Central memory CD4-positive, alpha-beta T cell (primary cell): ENCODE data around the gene HOXA7.

Source experiments
- DNase-seq: peaks from one replicate; pipeline ENCODE4 v3.0.0; 2022

Gene HOXA7

GRCh38 chr7:27116031-27116961, 40.2 kb downstream of the HOXA7 start:
- DNase-seq, result no peak

DNA sequence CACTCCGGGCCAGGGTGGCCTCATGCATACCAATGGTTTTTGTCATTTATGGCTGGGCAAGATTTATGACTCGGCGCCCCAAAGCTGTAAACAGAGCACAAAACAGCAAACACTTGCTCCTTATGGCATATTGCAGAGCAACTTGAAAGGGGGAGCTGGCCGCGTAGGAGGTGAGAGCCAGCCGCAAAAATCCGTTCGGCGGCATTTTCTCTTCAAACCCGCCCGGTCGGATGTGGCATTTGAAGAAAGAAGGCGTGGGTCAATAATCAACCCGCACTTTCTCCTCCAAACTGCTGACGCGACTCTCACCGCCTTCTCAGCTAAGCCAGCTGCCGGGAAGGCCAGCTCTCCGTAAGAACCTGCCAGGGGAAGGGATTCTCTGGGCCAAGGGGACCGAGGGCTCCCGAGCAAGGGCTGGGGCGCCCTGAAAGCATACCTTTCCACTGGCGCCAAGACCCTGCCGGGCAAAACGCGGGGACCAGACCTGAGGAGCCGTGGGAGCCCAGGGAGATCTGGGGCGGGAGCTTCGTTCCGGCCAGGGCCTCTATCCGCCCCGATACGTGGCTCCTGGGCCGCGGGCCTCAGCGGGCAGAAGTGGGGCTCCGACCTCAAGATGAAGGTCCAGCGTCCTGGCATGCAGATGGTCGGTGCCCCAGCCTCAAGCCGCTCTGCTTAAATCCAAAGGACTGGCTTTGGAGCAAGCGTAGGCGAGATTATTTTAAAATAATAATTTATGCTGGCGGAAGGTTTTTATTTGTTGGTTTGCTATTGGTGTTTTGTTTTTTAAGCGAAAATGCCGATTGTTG, 41.1 kb downstream of the HOXA7 start:
- no peak for DNase-seq

DNA sequence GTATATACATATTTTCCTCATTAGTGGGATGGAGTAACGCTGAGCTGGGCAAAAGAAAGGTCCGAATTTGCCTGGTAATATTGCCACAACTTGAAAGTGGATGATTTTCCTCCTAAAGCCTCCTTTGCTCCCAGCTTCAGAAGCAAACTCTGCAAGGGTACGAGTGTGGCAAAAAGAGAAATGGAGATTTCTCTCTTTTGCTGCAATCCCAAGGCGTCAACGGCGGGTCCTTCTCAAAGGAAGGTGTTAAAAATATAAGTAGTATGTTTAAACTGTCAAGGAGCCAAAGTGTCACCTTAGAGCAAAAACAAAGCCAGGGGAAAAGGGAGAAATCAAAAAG, 41.6 kb downstream of the HOXA7 start:
- no peak for DNase-seq

GRCh38 chr7:27113991-27114769, 42.3 kb downstream of the HOXA7 start:
- DNase-seq, result no peak

- DNase-seq, result no peak
Observed at GRCh38 chr7:27112955-27113949, 43.2 kb downstream of the HOXA7 start.

GRCh38 chr7:27112361-27112760, 44.1 kb downstream of the HOXA7 start:
- DNase-seq, result no peak

DNA sequence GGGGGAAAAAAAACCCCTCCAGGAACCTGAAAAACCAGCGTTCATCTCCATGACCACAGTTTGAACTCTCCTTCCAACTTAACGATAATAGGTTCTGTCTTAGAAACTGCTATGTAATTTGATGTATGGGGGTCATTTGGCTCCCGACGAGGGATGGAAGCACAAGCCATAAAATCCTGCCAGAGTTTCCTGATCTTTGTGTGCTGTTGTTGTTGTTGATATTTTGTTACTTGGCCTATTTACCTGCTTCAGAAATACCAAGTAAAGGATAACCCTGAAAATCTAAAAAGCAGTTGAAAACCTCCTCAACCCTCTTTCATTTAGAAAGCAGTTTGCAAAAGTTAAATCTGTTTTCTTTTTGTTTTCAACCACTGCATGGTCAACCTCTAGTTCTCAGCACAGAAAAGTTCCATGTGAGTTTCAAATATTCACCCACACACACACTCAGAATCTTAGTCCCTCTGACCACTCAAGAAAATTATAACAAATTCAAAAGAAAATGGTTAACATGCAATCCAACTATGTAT, 44.7 kb downstream of the HOXA7 start:
- no peak for DNase-seq

DNA sequence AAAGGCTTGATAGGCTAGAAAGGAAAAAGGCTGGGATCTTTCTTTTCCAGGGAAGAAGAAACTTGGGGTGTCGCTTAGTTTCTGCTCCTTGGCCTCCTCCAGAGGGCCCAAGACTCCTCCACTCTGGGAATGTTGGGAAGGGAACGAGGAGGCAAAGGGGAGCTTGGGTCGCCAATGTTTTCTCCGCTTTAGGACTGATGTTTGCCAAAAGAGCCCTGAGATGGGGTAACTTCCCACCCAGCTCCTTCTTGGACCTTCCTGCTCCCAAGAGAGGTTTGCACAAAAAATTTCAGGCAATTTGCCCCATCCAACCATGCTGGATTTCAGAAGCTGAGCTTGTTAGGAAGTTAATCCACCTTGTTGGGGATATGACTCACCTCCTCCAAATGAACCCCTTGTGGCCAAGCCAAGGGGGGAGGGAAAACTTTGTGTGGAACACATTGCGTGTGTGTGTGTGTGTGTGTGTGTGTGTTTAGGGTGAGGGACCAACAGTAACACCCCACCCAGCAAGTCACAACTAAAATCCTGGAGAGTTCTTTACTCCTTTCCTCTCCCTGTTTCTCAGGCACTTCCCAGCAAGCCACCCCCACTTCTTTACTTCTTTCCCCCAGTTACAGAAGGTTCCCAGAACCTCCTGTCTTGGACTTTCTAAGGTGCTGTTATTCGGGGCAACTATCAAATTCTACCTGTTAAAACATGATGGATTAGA, 45.3 kb downstream of the HOXA7 start:
- no peak for DNase-seq

- no peak for DNase-seq
Observed at GRCh38 chr7:27110186-27111031, 46.1 kb downstream of the HOXA7 start.

- no peak for DNase-seq
Observed at GRCh38 chr7:27109466-27110185, 46.8 kb downstream of the HOXA7 start.

DNA sequence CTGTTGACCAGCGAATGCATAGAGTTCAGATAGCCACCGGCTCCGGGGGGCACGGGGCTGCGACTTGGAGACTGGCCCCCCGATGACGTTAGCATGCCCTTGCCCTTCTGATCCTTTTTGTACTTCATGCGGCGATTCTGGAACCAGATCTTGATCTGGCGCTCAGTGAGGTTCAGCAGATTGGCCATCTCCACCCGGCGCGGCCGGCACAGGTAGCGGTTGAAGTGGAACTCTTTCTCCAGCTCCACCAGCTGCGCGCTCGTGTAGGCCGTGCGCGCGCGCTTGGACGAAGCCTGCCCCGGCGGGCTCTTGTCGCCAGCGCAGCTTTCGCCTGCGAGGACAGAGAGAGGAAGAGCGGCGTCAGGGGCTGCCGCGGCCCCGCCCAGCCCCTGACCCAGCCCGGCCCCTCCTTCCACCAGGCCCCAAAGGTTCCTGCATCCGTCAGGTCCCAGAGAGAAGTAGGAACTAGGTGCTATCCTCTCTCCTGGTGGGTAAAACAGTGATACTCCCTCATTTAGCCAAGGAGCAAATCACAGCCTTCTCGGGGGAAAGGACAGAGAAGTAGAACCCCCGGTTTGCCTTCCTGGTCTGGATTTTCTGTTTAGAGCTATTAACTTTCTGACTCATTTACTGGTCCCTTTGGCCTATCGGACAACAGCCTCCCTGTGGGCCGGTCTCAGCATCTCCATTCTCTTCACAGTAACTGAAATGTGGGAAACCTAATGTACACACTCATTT, 47.9 kb downstream of the HOXA7 start:
- no peak for DNase-seq

DNA sequence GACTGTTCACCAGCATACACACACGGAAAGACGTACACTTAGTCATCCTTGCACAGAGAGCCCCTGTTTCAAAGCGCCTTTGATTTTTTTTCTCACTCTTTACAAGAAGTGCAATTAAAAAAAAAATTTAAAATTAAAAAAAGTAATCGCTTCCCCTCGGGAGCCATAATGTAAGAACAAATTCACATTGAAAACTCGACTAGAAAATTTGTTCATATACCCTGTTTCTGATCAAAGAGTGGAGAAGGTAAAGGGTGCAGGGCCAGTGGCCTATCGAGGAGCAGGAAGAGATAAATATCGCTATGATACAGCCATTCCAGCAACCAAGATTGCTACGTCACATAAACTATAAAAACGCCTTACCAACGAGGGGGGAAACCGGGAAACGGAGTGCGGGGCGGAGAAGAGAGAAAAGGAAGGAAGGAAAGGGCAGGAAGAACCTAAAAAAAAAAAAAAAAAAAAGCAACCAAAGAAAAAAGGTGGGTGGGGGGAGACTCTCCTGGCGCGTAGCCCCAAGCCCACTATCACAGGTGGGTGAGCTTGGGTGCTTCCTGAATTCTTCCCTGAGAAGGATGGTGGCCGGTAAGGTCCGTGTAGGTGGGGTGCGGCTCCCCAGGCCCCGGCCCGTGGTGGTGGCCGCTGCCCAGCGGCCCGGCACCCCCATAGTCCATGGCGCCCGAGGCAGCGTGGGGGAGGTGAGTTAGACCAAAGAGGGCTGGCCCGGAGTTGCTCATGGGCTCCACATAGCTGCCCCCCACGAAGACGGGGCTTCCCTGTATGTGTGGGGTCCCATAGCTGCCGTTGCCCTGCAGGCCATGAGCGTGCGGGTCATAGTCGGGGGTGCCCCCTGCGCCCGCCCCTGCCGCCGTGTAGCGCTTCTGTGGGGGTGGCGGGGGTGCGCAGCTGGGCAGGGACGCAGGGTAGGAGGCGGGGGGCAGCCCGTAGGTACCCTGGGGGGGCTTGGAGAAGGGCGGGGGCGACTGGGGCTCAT, 48.8 kb downstream of the HOXA7 start:
- DNase-seq, result no peak

GRCh38 chr7:27106901-27107240, 49.6 kb downstream of the HOXA7 start:
- DNase-seq, result no peak

DNA sequence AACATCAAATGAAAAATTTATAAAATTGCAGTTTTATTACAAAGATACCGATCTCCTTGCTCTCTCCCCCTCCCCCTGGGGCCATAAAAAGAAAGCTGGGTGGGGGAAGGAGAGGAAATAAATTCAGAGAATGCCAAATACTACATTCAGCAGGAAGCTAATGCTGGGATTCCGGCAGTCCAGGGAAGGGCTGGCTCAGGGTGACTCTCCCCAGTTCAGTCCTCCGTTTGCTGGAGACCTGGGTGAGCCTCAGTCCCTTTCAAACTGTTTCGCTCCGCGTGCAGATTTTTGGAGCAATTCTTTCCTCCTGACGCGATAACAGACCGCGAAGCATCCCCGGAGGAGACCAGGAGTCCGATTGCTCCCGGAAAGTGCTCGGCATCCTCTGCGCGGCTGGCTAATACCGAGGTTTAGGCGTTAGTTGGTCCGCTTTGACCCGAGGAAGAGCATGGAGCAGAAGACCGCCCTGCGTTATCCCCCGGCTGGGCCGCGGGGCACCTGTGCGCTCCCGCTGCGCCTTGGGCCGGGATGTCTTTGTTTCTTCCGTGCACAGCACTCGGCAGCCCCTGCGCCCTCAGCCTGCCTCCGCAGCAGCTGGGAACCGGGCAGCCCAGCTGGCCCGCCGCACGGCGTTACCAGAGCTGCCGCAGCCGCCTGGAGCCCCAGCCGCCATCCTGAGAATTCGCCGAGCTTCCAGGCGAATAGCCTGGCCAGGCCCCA, 50.1 kb downstream of the HOXA7 start:
- DNase-seq, result no peak

DNA sequence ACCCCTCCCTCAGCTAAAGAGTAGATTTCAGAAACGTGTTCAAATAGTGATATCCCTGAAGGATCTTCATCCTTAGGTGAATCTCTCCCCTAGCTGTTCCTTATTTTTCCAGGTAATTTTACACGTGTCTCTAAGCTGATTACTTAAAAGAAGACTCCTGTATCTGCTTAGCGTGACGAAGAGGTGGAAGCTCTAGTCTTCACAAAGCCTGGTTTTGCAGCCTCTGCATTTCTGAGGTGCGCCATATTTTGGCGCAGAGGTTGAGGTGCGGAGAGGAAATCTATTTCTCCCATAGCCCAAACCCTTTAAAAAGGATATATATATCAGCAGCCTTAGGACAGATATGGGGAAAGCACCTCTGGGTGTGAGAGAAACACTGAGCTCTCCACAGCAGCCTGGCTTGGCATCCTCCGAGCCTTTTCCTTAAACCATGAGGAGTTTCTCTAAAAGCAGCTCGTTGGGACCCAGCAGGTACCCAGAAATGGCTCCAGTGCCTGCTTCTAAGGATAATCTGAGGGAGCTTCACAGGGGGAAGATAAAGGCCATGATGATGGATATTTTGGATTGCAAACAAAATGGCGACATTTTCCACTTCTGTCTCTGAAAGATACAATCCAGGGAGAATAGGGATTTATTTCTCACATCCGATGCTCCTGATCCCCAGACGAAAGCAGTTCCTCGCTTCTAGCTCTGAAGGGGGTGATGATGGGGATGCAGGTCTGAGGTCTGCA, 51.0 kb downstream of the HOXA7 start:
- no peak for DNase-seq
